HG03135 (cell line): ENCODE results near the gene LARP1.
A peak's percentile ranks its signal among the peaks of the same experiment; 100 is the strongest.
"Not testable (repeated sequence)": the region's sequence is repeated elsewhere in the genome, so short reads cannot be mapped to it uniquely, and the experiment has no call there.

Experiments
- ATAC-seq: cut with Tn5 transposase; IDR thresholded peaks from one replicate; pipeline ENCODE4 v1.9.1; 2021; ENCODE audit warnings: mild to moderate bottlenecking, moderate library complexity; ENCODE audit not compliant: unreplicated experiment

LARP1 gene

GRCh38 chr5:154734370-154735248, 20.6 kb upstream of the LARP1 start:
- ATAC-seq: no peak

- ATAC-seq: not testable (repeated sequence)
Observed at GRCh38 chr5:154735362-154735761, 19.8 kb upstream of the LARP1 start.

GRCh38 chr5:154736372-154736771, 18.8 kb upstream of the LARP1 start:
- ATAC-seq: not testable (repeated sequence)

- no peak for ATAC-seq
Observed at GRCh38 chr5:154737667-154738320, 17.4 kb upstream of the LARP1 start.

- no peak for ATAC-seq
Observed at GRCh38 chr5:154740483-154740882, 14.7 kb upstream of the LARP1 start.

- no peak for ATAC-seq
Observed at GRCh38 chr5:154740957-154741356, 14.2 kb upstream of the LARP1 start.

- no peak for ATAC-seq
Observed at GRCh38 chr5:154741415-154741814, 13.8 kb upstream of the LARP1 start.

GRCh38 chr5:154743812-154744211, 11.4 kb upstream of the LARP1 start:
- no peak for ATAC-seq

GRCh38 chr5:154745349-154745748, 9.8 kb upstream of the LARP1 start:
- ATAC-seq: no peak

GRCh38 chr5:154749491-154749890, 5.7 kb upstream of the LARP1 start:
- ATAC-seq: no peak

- not testable (repeated sequence) for ATAC-seq
Observed at GRCh38 chr5:154750641-154751040, 4.5 kb upstream of the LARP1 start.

- no peak for ATAC-seq
Observed at GRCh38 chr5:154751854-154752253, 3.3 kb upstream of the LARP1 start.

- ATAC-seq: no peak
Observed at GRCh38 chr5:154753792-154754191, 1.4 kb upstream of the LARP1 start.

- peak; percentile 88 for ATAC-seq
Observed at GRCh38 chr5:154754460-154755360, 467 bp upstream of the LARP1 start.

- ATAC-seq: no peak
Observed at GRCh38 chr5:154756009-154756867, 1.1 kb downstream of the LARP1 start.

GRCh38 chr5:154756868-154757813, 2.0 kb downstream of the LARP1 start:
- no peak for ATAC-seq

GRCh38 chr5:154757814-154758406, 2.7 kb downstream of the LARP1 start:
- no peak for ATAC-seq

- no peak for ATAC-seq
Observed at GRCh38 chr5:154758493-154758892, 3.3 kb downstream of the LARP1 start.

- no peak for ATAC-seq
Observed at GRCh38 chr5:154758977-154759376, 3.8 kb downstream of the LARP1 start.
